HG03571 (cell line): ENCODE measurements around the gene OLIG1.

ENCODE experiments used
- ATAC-seq: cut with Tn5 transposase; IDR thresholded peaks from one replicate; pipeline ENCODE4 v1.9.1; 2021; ENCODE audit not compliant: unreplicated experiment

OLIG1 gene

DNA sequence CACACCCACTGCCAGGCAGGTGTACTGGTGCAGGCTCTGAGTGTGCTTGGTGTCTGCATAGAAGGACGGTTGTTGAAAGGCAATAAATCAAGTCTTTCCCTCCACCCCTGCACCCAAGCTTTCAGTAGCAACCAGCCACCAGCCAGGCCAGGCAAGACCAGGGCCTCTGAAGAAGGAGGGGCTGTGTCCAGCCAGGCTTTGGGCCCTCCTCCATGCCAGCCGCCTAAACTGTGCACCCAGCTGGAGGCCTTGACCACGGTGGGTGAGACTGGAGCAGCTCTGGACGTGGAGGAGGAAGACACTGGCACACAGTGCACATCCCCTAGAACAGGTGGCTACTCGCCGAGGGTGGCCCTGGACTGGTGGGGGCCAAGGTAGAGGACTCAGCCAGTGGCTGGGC lies 39.3 kb upstream of the OLIG1 start:
- ATAC-seq, result no peak

GRCh38 chr21:33031152-33031911 lies 38.6 kb upstream of the OLIG1 start:
- ATAC-seq, result no peak

DNA sequence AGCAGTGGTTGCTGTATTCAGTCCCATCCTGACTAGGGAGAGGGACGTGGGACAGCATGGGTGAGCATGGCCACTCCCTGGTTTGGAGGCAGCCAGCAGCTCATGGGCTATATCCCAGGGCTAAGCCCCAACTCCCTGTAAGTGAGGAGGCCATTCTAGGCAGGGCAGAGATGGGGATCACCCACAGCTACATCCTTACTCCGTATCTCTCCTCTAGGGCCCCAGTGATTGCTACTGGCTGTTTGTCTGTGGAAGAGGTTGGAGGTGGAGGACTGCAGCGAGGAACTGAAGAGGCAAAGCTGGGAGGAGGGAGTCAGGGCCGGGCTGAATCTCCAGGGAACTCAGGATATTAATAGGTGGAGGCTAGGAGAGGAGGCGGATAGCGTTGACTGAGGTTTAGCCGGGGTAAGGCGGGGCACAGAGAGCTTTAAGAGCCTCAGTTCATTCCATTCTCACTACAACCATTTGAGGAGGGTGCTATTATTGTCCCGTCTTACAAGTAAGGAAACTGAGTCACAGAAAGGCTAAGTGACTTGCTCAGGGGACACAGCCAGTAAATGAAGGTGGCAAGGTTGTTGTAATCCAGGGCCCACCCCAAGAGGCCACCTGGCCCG lies 37.4 kb upstream of the OLIG1 start:
- ATAC-seq, result no peak

DNA sequence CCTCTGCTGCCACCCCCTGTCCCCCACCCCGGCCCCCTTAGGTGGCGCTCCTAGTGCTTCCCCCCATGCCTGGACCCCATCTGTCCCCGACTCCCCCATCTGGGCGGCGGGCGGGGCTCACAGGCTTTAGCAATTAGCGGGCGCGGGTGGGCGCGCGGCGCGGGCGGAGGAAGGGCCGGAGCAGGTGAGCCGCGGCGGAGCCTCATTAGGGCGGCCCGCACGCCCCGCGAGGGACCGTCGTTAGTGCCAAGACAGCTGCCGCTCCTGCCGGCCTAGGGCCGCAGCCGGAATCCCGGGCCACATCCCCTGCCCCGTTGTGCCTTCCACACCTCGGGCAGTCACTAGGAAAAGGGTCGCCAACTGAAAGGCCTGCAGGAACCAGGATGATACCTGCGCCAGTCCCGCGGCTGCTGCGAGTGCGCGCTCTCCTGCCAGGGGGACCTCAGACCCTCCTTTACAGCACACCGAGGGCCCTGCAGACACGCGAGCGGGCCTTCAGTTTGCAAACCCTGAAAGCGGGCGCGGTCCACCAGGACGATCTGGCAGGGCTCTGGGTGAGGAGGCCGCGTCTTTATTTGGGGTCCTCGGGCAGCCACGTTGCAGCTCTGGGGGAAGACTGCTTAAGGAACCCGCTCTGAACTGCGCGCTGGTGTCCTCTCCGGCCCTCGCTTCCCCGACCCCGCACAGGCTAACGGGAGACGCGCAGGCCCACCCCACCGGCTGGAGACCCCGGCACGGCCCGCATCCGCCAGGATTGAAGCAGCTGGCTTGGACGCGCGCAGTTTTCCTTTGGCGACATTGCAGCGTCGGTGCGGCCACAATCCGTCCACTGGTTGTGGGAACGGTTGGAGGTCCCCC lies 36.6 kb upstream of the OLIG1 start:
- no peak for ATAC-seq

DNA sequence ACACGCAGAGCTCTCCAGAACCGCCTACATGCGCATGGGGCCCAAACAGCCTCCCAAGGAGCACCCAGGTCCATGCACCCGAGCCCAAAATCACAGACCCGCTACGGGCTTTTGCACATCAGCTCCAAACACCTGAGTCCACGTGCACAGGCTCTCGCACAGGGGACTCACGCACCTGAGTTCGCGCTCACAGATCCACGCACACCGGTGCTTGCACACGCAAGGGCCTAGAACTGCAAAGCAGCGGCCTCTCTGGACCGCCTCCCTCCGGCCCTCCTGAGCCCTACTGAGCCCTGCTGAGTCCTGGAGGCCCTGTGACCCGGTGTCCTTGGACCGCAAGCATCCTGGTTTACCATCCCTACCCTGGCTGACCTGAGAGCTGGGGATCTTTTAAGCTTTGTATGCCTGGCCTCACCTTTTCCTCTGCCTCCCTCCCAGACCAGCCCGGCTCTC lies 36.0 kb upstream of the OLIG1 start:
- ATAC-seq, result no peak

GRCh38 chr21:33035147-33035546 lies 34.8 kb upstream of the OLIG1 start:
- ATAC-seq, result no peak

GRCh38 chr21:33036430-33037162 lies 33.3 kb upstream of the OLIG1 start:
- ATAC-seq, result no peak

GRCh38 chr21:33037501-33037900 lies 32.4 kb upstream of the OLIG1 start:
- ATAC-seq, result no peak

DNA sequence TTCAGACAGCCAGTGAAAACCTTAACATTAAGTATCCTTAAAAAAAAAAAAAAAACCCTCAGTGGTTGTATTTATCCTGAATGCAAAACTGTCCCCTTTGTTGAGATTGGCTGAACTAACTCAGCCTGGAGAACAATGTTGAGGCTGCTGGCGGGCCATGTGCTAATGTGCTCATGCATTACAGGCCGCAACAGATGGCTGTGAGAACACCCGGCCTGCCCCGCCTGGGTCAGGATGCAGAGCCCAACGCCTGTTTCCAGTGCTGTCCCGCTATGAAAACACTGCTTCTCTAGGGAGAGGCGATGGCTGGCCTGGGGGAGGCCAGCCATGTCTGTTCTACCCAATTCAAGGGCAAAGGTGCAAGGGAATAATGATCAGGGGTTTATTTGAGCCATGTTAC lies 30.4 kb upstream of the OLIG1 start:
- ATAC-seq, result no peak

DNA sequence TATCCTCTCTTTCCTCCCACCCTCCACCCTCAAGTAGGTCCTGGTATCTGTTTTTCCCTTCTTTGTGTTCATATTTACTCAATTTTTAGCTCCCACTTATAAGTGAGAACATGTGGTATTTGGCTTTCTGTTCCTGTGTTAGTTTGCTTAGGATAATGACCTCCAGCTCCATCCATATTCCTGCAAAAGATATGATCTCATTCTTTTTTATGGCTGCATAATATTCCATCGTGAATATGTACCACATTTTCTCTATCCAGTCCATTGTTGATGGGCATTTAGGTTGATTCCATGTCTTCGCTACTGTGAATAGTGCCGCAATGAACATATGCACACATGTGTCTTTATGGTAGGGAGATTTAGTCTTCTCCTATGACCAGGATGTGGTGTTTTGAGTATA lies 29.7 kb upstream of the OLIG1 start:
- ATAC-seq, result no peak

GRCh38 chr21:33041981-33042380 lies 28.0 kb upstream of the OLIG1 start:
- ATAC-seq, result no peak

GRCh38 chr21:33042812-33043211 lies 27.1 kb upstream of the OLIG1 start:
- ATAC-seq, result no peak

GRCh38 chr21:33046455-33046854 lies 23.5 kb upstream of the OLIG1 start:
- ATAC-seq, result no peak

GRCh38 chr21:33047231-33047630 lies 22.7 kb upstream of the OLIG1 start:
- ATAC-seq, result no peak

- no peak for ATAC-seq
Measured at GRCh38 chr21:33051925-33052324, 18.0 kb upstream of the OLIG1 start.

DNA sequence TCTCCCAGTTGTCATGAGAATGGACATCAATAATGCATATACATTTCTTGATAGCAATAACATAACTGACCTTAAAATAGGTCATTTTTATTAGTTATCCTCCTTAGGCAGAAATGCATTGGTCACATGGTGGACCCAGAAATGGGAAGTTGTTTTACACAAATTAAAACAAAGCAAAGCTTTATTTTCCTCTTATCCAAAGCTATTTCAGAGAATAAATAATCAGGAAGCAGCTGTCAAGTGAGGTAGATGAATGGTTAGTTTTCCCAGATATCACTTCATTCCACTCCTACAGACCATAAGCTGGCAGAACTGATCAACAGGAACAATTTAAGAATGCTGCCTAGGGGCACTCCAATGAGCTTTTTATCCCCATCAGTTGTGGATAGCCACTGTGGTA lies 16.0 kb upstream of the OLIG1 start:
- ATAC-seq, result no peak

- no peak for ATAC-seq
Measured at GRCh38 chr21:33055991-33056390, 13.9 kb upstream of the OLIG1 start.

- no peak for ATAC-seq
Measured at GRCh38 chr21:33057385-33057940, 12.5 kb upstream of the OLIG1 start.

DNA sequence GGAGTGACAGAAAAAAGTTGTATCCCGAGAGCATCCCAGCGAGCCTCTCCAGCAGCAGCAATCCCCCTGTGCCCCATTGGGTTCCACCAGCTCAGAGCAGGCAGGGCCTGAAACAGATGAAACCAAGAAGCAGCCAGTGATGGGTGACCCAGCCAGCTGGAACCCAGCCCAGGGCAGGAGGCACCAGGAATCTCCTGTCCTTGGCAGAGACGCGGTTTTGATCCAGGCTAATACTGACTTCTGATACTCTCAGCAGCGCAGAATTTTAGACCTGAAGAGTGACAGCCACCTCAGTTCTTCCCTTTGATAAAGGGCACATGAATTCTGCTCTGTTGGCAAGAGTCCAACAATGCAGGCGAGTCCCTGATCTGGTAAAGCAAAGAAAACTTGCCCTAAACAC lies 11.4 kb upstream of the OLIG1 start:
- no peak for ATAC-seq

- no peak for ATAC-seq
Measured at GRCh38 chr21:33058957-33059356, 11.0 kb upstream of the OLIG1 start.

GRCh38 chr21:33059380-33059841 lies 10.5 kb upstream of the OLIG1 start:
- no peak for ATAC-seq
